WTC11 (cell line): Measurements from ENCODE around the gene PRCD. TPM values are rescaled to one million over a fixed set of nuclear protein-coding genes. Genes with fewer than 3 reads are reported as not detected.

Experiments used
- ATAC-seq: fragments of 200-7000 bp; cut with Tn5 transposase; 2 replicates; pipeline ENCODE4 v1.10.0; 2021; ENCODE audit warnings: mild to moderate bottlenecking, moderate library complexity
- CTCF ChIA-PET: fragments of 300-600 bp; sonication (Branson Sonifier 250); formaldehyde crosslinking; loops from one replicate; lab custom pipeline; 2021; ENCODE audit warnings: antibody characterized with exemption; lab: Charles Lee
- POLR2A ChIA-PET: fragments of 350-600 bp; sonication (Branson Sonifier 250); formaldehyde crosslinking; loops from one replicate; lab custom pipeline; 2021; ENCODE audit warnings: antibody characterized with exemption; lab: Charles Lee
- DNase-seq: peaks from one replicate; pipeline ENCODE4 v3.0.0; 2021; ENCODE audit warnings: low spot score
- H3K27ac Mint-ChIP-seq: 2 replicates; pipeline ENCODE4 v1.8.0; 2021; ENCODE audit warnings: mixed read lengths
- H3K27me3 Mint-ChIP-seq: 2 replicates; pipeline ENCODE4 v1.8.0; 2021; ENCODE audit warnings: low read depth, mild to moderate bottlenecking, moderate library complexity, mixed read lengths
- H3K36me3 Mint-ChIP-seq: 2 replicates; pipeline ENCODE4 v1.8.0; 2021; ENCODE audit warnings: mixed read lengths
- H3K4me1 Mint-ChIP-seq: 2 replicates; pipeline ENCODE4 v1.8.0; 2022; ENCODE audit warnings: mixed read lengths
- H3K4me3 Mint-ChIP-seq: 2 replicates; pipeline ENCODE4 v1.8.0; 2021; ENCODE audit warnings: mild to moderate bottlenecking, moderate library complexity, mixed read lengths
- H3K9me3 Mint-ChIP-seq: 2 replicates; pipeline ENCODE4 v1.8.0; 2021; ENCODE audit warnings: mixed read lengths
- CBFB ChIP-seq: sonication (generic); formaldehyde crosslinking; IDR thresholded peaks from 2 replicates; pipeline ENCODE4 v1.8.1; 2022; ENCODE audit warnings: mild to moderate bottlenecking, low read depth, missing genetic modification reagents
- ELF4 ChIP-seq: sonication (generic); formaldehyde crosslinking; IDR thresholded peaks from 2 replicates; pipeline ENCODE4 v1.8.1; 2022; ENCODE audit warnings: low read depth, mild to moderate bottlenecking, moderate library complexity, missing genetic modification reagents
- ESRRA ChIP-seq: sonication (generic); formaldehyde crosslinking; IDR thresholded peaks from 2 replicates; pipeline ENCODE4 v1.8.1; 2022; ENCODE audit warnings: mild to moderate bottlenecking, missing genetic modification reagents, borderline replicate concordance
- ETV6 ChIP-seq: sonication (generic); formaldehyde crosslinking; IDR thresholded peaks from 2 replicates; pipeline ENCODE4 v1.8.1; 2022; ENCODE audit warnings: mild to moderate bottlenecking, missing genetic modification reagents
- FOXJ3 ChIP-seq: sonication (generic); formaldehyde crosslinking; IDR thresholded peaks from 2 replicates; pipeline ENCODE4 v1.9.0; 2021; ENCODE audit warnings: missing genetic modification reagents, mild to moderate bottlenecking, borderline replicate concordance
- FOXK1 ChIP-seq: sonication (generic); formaldehyde crosslinking; IDR thresholded peaks from 2 replicates; pipeline ENCODE4 v1.8.0; 2022; ENCODE audit warnings: mild to moderate bottlenecking, moderate library complexity, missing genetic modification reagents
- GTF2I ChIP-seq: fragments of 250-450 bp; sonication (Bioruptor Pico); conservative IDR thresholded peaks from 2 replicates; pipeline ENCODE4 v1.4.0; 2021; ENCODE audit warnings: mild to moderate bottlenecking
- IRF2 ChIP-seq: sonication (generic); formaldehyde crosslinking; IDR thresholded peaks from 2 replicates; pipeline ENCODE4 v1.8.0; 2022; ENCODE audit warnings: low read depth, missing genetic modification reagents, borderline replicate concordance
- JAZF1 ChIP-seq: fragments of 250-450 bp; sonication (Bioruptor Pico); IDR thresholded peaks from 2 replicates; pipeline ENCODE4 v1.9.0; 2021; ENCODE audit warnings: moderate library complexity, mild to moderate bottlenecking, inconsistent platforms
- KAT7 ChIP-seq: sonication (generic); formaldehyde crosslinking; IDR thresholded peaks from 2 replicates; pipeline ENCODE4 v1.8.1; 2023; ENCODE audit warnings: missing genetic modification reagents, mild to moderate bottlenecking, borderline replicate concordance
- NFATC4 ChIP-seq: fragments of 250-450 bp; sonication (Bioruptor Pico); IDR thresholded peaks from 2 replicates; pipeline ENCODE4 v1.9.0; 2021; ENCODE audit warnings: mild to moderate bottlenecking
- PRRX2 ChIP-seq: fragments of 250-450 bp; sonication (Bioruptor Pico); IDR thresholded peaks from 2 replicates; pipeline ENCODE4 v1.8.0; 2021; ENCODE audit warnings: mild to moderate bottlenecking
- RORB ChIP-seq: fragments of 250-450 bp; sonication (Bioruptor Pico); IDR thresholded peaks from 2 replicates; pipeline ENCODE4 v1.9.0; 2021; ENCODE audit warnings: mild to moderate bottlenecking
- TP53 ChIP-seq: sonication (generic); formaldehyde crosslinking; IDR thresholded peaks from 2 replicates; pipeline ENCODE4 v1.8.1; 2023; ENCODE audit warnings: mild to moderate bottlenecking, missing genetic modification reagents
- ZNF232 ChIP-seq: sonication (generic); formaldehyde crosslinking; IDR thresholded peaks from 2 replicates; pipeline ENCODE4 v1.8.0; 2022; ENCODE audit warnings: mild to moderate bottlenecking, missing genetic modification reagents
- ZNF317 ChIP-seq: sonication (generic); formaldehyde crosslinking; IDR thresholded peaks from 2 replicates; pipeline ENCODE4 v1.8.1; 2023; ENCODE audit warnings: low read depth, mild to moderate bottlenecking, moderate library complexity, missing genetic modification reagents, borderline replicate concordance
- total RNA-seq: library from RNA; stranded (reverse); gene quantifications from 3 replicates; pipeline ENCODE4 v1.2.3, GENCODE V29; 2021
- TF ChIP-seq, protein P1 (sequence below): fragments of 250-450 bp; sonication (Bioruptor Pico); IDR thresholded peaks from 2 replicates; pipeline ENCODE4 v1.8.0; 2021; ENCODE audit warnings: mild to moderate bottlenecking
- TF ChIP-seq, protein P2 (sequence below): fragments of 250-450 bp; sonication (Bioruptor Pico); IDR thresholded peaks from 2 replicates; pipeline ENCODE4 v1.9.0; 2021; ENCODE audit warnings: mild to moderate bottlenecking
- TF ChIP-seq, protein P3 (sequence below): sonication (generic); formaldehyde crosslinking; IDR thresholded peaks from 2 replicates; pipeline ENCODE4 v1.8.0; 2023; ENCODE audit warnings: mild to moderate bottlenecking, missing genetic modification reagents
- TF ChIP-seq, protein P4 (sequence below): sonication (generic); formaldehyde crosslinking; IDR thresholded peaks from 2 replicates; pipeline ENCODE4 v1.8.1; 2023; ENCODE audit warnings: mild to moderate bottlenecking, missing genetic modification reagents, moderate library complexity
- TF ChIP-seq, protein P5 (sequence below): sonication (generic); formaldehyde crosslinking; IDR thresholded peaks from 2 replicates; pipeline ENCODE4 v1.8.1; 2023; ENCODE audit warnings: mild to moderate bottlenecking, missing genetic modification reagents, borderline replicate concordance
- TF ChIP-seq, protein P6 (sequence below): fragments of 250-450 bp; sonication (Bioruptor Pico); IDR thresholded peaks from 2 replicates; pipeline ENCODE4 v1.9.0; 2021; ENCODE audit warnings: mild to moderate bottlenecking

Gene PRCD
- total RNA-seq, 1 experiment from 2014 or later, result 2.7 TPM

DNA sequence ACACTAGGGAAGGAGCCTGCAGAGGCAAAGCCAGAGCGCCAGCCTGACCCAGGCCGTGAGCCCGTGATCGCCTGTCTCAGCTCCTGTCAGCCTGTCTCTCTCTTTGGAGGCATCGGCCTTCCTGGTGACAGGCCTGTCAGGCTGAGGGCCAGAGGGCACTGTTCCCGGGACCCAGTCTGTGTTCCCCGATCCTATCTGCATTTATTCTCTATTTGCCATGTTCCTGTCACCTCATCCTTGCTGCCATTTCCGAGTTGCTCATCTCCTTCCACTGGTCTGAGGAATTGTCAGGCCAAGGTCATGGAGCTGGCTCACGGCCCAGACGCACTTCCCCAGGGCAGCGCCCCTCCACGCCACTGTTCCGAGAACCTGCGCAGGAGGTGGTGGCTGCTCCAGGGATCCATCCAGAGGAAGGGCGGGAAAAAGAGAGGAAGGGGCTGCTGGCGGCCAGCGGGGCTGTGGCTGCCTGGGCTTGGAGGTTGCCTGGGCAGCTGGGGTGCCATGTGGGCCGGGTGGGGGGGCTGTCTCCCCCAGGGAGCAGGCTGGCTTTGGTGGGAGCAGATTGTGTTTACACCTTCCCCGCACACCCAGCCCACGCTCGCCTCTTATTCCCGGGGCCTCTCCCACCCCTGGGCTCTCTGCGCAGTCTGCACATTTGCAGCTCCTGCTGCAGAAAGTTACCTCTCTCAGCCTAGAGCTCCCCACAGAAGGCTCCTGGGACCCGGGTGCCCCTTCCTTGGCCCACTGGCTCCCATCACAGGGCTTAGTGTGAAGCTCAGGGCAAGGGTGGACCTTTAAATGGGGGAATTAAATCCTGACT is 4.9 kb downstream of the PRCD start:
- Mint-ChIP-seq H3K27ac (no peak overlapping the region), H3K4me3 (no peak overlapping the region), H3K27me3 (peaks cover 9% of the 10 kb centered on the region), H3K4me1 (peaks cover 28% of the 10 kb centered on the region), H3K36me3 (no peaks in the 10 kb centered on the region), H3K9me3 (no peaks in the 10 kb centered on the region)
- TF ChIP-seq ETV6 (no peak), ESRRA (CRISPR knock-in tag) (no peak), ZNF317 (no peak), ZNF232 (CRISPR knock-in tag) (no peak), RORB (CRISPR knock-in tag) (no peak), GTF2I (CRISPR knock-in tag) (no peak), KAT7 (CRISPR knock-in tag) (no peak), FOXK1 (CRISPR knock-in tag) (no peak)
- TF ChIP-seq, protein P1, sequence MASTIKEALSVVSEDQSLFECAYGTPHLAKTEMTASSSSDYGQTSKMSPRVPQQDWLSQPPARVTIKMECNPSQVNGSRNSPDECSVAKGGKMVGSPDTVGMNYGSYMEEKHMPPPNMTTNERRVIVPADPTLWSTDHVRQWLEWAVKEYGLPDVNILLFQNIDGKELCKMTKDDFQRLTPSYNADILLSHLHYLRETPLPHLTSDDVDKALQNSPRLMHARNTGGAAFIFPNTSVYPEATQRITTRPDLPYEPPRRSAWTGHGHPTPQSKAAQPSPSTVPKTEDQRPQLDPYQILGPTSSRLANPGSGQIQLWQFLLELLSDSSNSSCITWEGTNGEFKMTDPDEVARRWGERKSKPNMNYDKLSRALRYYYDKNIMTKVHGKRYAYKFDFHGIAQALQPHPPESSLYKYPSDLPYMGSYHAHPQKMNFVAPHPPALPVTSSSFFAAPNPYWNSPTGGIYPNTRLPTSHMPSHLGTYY, result no peak
- TF ChIP-seq, protein P2, sequence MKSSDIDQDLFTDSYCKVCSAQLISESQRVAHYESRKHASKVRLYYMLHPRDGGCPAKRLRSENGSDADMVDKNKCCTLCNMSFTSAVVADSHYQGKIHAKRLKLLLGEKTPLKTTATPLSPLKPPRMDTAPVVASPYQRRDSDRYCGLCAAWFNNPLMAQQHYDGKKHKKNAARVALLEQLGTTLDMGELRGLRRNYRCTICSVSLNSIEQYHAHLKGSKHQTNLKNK (CRISPR knock-in tag), result no peak
- TF ChIP-seq, protein P3, sequence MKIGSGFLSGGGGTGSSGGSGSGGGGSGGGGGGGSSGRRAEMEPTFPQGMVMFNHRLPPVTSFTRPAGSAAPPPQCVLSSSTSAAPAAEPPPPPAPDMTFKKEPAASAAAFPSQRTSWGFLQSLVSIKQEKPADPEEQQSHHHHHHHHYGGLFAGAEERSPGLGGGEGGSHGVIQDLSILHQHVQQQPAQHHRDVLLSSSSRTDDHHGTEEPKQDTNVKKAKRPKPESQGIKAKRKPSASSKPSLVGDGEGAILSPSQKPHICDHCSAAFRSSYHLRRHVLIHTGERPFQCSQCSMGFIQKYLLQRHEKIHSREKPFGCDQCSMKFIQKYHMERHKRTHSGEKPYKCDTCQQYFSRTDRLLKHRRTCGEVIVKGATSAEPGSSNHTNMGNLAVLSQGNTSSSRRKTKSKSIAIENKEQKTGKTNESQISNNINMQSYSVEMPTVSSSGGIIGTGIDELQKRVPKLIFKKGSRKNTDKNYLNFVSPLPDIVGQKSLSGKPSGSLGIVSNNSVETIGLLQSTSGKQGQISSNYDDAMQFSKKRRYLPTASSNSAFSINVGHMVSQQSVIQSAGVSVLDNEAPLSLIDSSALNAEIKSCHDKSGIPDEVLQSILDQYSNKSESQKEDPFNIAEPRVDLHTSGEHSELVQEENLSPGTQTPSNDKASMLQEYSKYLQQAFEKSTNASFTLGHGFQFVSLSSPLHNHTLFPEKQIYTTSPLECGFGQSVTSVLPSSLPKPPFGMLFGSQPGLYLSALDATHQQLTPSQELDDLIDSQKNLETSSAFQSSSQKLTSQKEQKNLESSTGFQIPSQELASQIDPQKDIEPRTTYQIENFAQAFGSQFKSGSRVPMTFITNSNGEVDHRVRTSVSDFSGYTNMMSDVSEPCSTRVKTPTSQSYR (CRISPR knock-in tag), result no peak
- no peak for ATAC-seq
- CTCF ChIA-PET, result interaction anchor here (0.6 to 5.4 kb wide), 10 partner anchors 12 to 179 kb away, joined by 3 to 81 read pairs (median 10); no protein-coding TSS in a partner anchor
- no peak for DNase-seq
- POLR2A ChIA-PET, result interaction anchor here (1.4 kb wide), 1 partner anchor 13 kb away, joined by 4 read pairs; no protein-coding TSS in a partner anchor

DNA sequence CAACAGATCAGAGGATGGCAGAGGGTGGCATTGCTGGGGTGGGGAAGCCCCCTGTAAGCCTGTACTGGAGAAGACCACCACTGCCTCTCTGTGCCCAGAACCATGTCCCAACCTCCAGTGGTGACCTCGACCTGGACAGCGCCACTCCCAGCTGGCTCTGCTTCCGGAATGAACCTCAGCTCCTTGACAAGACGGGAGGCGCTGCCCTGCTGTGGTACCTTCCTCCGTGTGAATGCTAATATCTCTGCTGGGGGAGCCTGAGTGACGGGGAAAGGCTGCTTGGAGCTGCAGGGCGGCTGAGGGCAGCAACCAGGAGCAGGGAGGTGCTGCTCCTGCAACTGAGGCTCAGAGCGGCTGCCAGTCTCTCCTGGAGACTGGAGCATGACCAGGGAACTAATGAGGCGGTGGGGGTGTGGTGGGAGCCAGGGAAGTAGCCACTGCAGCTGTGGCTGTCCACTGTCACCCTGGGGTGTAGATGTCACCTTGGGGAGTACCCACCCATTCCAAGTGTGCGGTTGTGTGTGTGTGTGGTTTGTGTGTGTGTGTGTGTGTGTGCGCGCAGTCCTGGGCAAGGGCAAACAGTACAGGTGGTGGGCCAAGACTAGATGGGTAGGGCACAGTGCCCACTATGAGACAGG is 6.2 kb downstream of the PRCD start:
- Mint-ChIP-seq H3K4me1 (peaks cover 27% of the 10 kb centered on the region), H3K36me3 (no peaks in the 10 kb centered on the region), H3K9me3 (no peaks in the 10 kb centered on the region), H3K27ac (no peak overlapping the region), H3K27me3 (peaks cover 4% of the 10 kb centered on the region; the same call in 1 of the 2 replicates)
- ATAC-seq, result no peak
- POLR2A ChIA-PET, result interaction anchor here (1.1 kb wide), 1 partner anchor 11 kb away, joined by 4 read pairs; no protein-coding TSS in a partner anchor
- DNase-seq, result no peak
- TF ChIP-seq NFATC4 (CRISPR knock-in tag) (no peak), PRRX2 (CRISPR knock-in tag) (no peak), ETV6 (no peak), JAZF1 (CRISPR knock-in tag) (no peak), TP53 (no peak), IRF2 (CRISPR knock-in tag) (no peak), FOXJ3 (CRISPR knock-in tag) (no peak), CBFB (CRISPR knock-in tag) (no peak), ELF4 (CRISPR knock-in tag) (no peak)
- TF ChIP-seq, protein P4, sequence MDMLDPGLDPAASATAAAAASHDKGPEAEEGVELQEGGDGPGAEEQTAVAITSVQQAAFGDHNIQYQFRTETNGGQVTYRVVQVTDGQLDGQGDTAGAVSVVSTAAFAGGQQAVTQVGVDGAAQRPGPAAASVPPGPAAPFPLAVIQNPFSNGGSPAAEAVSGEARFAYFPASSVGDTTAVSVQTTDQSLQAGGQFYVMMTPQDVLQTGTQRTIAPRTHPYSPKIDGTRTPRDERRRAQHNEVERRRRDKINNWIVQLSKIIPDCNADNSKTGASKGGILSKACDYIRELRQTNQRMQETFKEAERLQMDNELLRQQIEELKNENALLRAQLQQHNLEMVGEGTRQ, result no peak
- TF ChIP-seq, protein P5, sequence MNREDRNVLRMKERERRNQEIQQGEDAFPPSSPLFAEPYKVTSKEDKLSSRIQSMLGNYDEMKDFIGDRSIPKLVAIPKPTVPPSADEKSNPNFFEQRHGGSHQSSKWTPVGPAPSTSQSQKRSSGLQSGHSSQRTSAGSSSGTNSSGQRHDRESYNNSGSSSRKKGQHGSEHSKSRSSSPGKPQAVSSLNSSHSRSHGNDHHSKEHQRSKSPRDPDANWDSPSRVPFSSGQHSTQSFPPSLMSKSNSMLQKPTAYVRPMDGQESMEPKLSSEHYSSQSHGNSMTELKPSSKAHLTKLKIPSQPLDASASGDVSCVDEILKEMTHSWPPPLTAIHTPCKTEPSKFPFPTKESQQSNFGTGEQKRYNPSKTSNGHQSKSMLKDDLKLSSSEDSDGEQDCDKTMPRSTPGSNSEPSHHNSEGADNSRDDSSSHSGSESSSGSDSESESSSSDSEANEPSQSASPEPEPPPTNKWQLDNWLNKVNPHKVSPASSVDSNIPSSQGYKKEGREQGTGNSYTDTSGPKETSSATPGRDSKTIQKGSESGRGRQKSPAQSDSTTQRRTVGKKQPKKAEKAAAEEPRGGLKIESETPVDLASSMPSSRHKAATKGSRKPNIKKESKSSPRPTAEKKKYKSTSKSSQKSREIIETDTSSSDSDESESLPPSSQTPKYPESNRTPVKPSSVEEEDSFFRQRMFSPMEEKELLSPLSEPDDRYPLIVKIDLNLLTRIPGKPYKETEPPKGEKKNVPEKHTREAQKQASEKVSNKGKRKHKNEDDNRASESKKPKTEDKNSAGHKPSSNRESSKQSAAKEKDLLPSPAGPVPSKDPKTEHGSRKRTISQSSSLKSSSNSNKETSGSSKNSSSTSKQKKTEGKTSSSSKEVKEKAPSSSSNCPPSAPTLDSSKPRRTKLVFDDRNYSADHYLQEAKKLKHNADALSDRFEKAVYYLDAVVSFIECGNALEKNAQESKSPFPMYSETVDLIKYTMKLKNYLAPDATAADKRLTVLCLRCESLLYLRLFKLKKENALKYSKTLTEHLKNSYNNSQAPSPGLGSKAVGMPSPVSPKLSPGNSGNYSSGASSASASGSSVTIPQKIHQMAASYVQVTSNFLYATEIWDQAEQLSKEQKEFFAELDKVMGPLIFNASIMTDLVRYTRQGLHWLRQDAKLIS (CRISPR knock-in tag), result no peak
- TF ChIP-seq, protein P6, sequence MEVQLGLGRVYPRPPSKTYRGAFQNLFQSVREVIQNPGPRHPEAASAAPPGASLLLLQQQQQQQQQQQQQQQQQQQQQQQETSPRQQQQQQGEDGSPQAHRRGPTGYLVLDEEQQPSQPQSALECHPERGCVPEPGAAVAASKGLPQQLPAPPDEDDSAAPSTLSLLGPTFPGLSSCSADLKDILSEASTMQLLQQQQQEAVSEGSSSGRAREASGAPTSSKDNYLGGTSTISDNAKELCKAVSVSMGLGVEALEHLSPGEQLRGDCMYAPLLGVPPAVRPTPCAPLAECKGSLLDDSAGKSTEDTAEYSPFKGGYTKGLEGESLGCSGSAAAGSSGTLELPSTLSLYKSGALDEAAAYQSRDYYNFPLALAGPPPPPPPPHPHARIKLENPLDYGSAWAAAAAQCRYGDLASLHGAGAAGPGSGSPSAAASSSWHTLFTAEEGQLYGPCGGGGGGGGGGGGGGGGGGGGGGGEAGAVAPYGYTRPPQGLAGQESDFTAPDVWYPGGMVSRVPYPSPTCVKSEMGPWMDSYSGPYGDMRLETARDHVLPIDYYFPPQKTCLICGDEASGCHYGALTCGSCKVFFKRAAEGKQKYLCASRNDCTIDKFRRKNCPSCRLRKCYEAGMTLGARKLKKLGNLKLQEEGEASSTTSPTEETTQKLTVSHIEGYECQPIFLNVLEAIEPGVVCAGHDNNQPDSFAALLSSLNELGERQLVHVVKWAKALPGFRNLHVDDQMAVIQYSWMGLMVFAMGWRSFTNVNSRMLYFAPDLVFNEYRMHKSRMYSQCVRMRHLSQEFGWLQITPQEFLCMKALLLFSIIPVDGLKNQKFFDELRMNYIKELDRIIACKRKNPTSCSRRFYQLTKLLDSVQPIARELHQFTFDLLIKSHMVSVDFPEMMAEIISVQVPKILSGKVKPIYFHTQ, result no peak
- TF ChIP-seq, all 79 proteins: peak for 0
- CTCF ChIA-PET, result interaction anchor here (0.6 to 5.4 kb wide), 15 partner anchors 10 to 162 kb away, joined by 3 to 81 read pairs (median 5); partner anchors contain the start of gene AANAT
- no peak overlapping the region for H3K4me3 Mint-ChIP-seq
